Glutamatergic neuron (in vitro differentiated cells): Measurements from ENCODE around the gene GALNT13. TPM values are rescaled to one million over a fixed set of nuclear protein-coding genes. Genes with fewer than 3 reads are reported as not detected.

Source experiments
- DNase-seq: peaks from one replicate; pipeline ENCODE4 v3.0.0; 2022
- H3K27ac Mint-ChIP-seq: one replicate; pipeline ENCODE4 v1.8.0; 2020; ENCODE audit warnings: mild to moderate bottlenecking, mixed read lengths, inconsistent platforms; ENCODE audit not compliant: unreplicated experiment
- H3K27me3 Mint-ChIP-seq: one replicate; pipeline ENCODE4 v1.8.0; 2020; ENCODE audit warnings: mild to moderate bottlenecking, moderate library complexity, mixed read lengths, inconsistent platforms; ENCODE audit not compliant: unreplicated experiment
- H3K36me3 Mint-ChIP-seq: one replicate; pipeline ENCODE4 v1.8.0; 2020; ENCODE audit warnings: mild to moderate bottlenecking, mixed read lengths, inconsistent platforms; ENCODE audit not compliant: unreplicated experiment
- H3K4me1 Mint-ChIP-seq: one replicate; pipeline ENCODE4 v1.8.0; 2020; ENCODE audit warnings: mild to moderate bottlenecking, low read depth, mixed read lengths, inconsistent platforms; ENCODE audit not compliant: unreplicated experiment
- H3K4me3 Mint-ChIP-seq: one replicate; pipeline ENCODE4 v1.8.0; 2020; ENCODE audit warnings: mild to moderate bottlenecking, mixed read lengths, inconsistent platforms; ENCODE audit not compliant: unreplicated experiment
- H3K9me3 Mint-ChIP-seq: one replicate; pipeline ENCODE4 v1.8.0; 2020; ENCODE audit warnings: mild to moderate bottlenecking, moderate library complexity, mixed read lengths, inconsistent platforms; ENCODE audit not compliant: unreplicated experiment
- CTCF ChIP-seq: fragments of 200-600 bp; sonication (generic); IDR thresholded peaks from one replicate; pipeline ENCODE4 v1.5.0; 2021; ENCODE audit not compliant: partially characterized antibody, unreplicated experiment
- total RNA-seq: library from RNA; stranded (reverse); fragmentation: NEBNext Ultra II Directional; extraction: Animal tissue kit (Norgen Biotek cat#: 25700); gene quantifications from one replicate; pipeline ENCODE4 v1.2.1, GENCODE V29; 2021; ENCODE audit not compliant: unreplicated experiment

The GALNT13 gene
- total RNA-seq, 1 donor from 2014 or later, result 5.5 TPM

- no peaks in the 10 kb centered on the region for H3K9me3 Mint-ChIP-seq
- no peaks in the 10 kb centered on the region for H3K4me1 Mint-ChIP-seq
- no peak for TF ChIP-seq CTCF
- no peaks in the 10 kb centered on the region for H3K36me3 Mint-ChIP-seq
- no peak overlapping the region for H3K4me3 Mint-ChIP-seq
- no peaks in the 10 kb centered on the region for H3K27me3 Mint-ChIP-seq
- no peak for DNase-seq
- no peak overlapping the region for H3K27ac Mint-ChIP-seq
Observed at GRCh38 chr2:154231021-154231420, 359.3 kb downstream of the GALNT13 start.

- TF ChIP-seq CTCF, result no peak
Observed at GRCh38 chr2:154233231-154233630, 361.5 kb downstream of the GALNT13 start.

DNA sequence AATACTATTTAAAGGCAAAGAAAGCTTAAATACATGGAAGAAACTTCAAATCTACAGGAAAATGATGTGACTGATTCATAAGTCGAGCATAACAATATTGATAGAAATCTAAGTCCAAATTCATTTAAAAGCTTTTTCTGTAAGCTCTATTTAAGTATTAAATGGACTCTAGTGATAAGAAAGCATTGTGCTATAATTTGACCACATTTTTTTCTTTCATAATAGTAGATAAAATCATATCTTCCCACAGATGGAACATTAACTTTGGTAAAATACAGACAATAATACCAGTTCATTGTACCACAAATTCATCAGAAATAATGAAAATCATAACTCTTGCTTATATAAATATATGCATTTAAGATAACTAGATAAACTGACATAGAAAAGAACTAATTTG, 366.5 kb downstream of the GALNT13 start:
- Mint-ChIP-seq H3K4me3 (no peak overlapping the region), H3K36me3 (no peaks in the 10 kb centered on the region), H3K9me3 (no peaks in the 10 kb centered on the region), H3K4me1 (no peaks in the 10 kb centered on the region), H3K27me3 (no peaks in the 10 kb centered on the region), H3K27ac (no peak overlapping the region)
- TF ChIP-seq CTCF, result no peak
- no peak for DNase-seq

More at GRCh38 chr2:154233231-154233630, 361.5 kb downstream of the GALNT13 start:
- Mint-ChIP-seq H3K9me3 (no peaks in the 10 kb centered on the region), H3K4me1 (no peaks in the 10 kb centered on the region), H3K36me3 (no peaks in the 10 kb centered on the region), H3K4me3 (no peak overlapping the region), H3K27ac (no peak overlapping the region), H3K27me3 (no peaks in the 10 kb centered on the region)
- no peak for DNase-seq

GRCh38 chr2:154240316-154240715, 368.6 kb downstream of the GALNT13 start:
- no peak overlapping the region for H3K27ac Mint-ChIP-seq
- no peaks in the 10 kb centered on the region for H3K4me1 Mint-ChIP-seq
- no peak for TF ChIP-seq CTCF

DNA sequence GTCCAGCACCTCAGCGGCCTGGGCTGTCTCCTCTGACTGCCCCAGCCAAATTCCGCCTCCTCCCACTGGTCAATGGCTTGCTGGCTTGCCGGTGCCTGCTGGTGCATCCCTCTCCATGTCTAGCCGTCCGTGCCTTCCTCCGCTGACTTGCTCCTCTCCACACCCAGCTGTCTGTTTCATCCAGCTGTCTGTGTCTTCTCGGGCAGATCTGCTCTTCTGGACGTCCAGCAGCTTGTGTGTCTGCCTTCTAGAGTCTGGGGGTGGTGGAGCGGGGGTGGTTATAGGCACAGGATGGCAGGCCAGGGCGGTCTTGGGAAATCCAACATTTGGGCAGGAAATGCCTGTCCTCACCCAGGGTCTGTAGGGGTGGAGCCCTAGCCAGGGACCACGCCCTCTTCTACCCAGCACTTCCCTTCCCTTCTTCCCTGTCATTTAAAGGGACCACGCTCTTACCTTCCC, 369.2 kb downstream of the GALNT13 start:
- TF ChIP-seq CTCF, result no peak
- no peak for DNase-seq
- Mint-ChIP-seq H3K27me3 (no peaks in the 10 kb centered on the region), H3K4me3 (peak overlapping the region; percentile 2), H3K36me3 (no peaks in the 10 kb centered on the region), H3K4me1 (no peaks in the 10 kb centered on the region), H3K27ac (peak overlapping the region; percentile 11), H3K9me3 (no peaks in the 10 kb centered on the region)

More at GRCh38 chr2:154240316-154240715, 368.6 kb downstream of the GALNT13 start:
- Mint-ChIP-seq H3K9me3 (no peaks in the 10 kb centered on the region), H3K27me3 (no peaks in the 10 kb centered on the region), H3K4me3 (no peak overlapping the region), H3K36me3 (no peaks in the 10 kb centered on the region)
- no peak for DNase-seq
